Stomach (tissue), 9 donors: ENCODE data around the gene PECR. TPM values are rescaled to one million over a fixed set of nuclear protein-coding genes. Genes with fewer than 3 reads are reported as not detected.

Source experiments
- DNase-seq, 2 donors: peaks; one replicate each; pipeline versions ENCODE4 v3.0.0 to v3.0.0-alpha.2; 2013 to 2019
- H3K27ac ChIP-seq, 5 donors: fragments of 200-600 bp in 4 of 5; sonication (generic) in 4 of 5; one replicate each; pipeline ENCODE4 v1.5.1; 2013 to 2019; ENCODE audit warnings: mild to moderate bottlenecking in 1 of 5, moderate library complexity in 1 of 5
- H3K27me3 ChIP-seq, 3 donors: fragments of 200-600 bp; sonication (generic); one replicate each; pipeline ENCODE4 v1.5.1; 2017 to 2019; ENCODE audit warnings: mixed run types in 1 of 3
- H3K36me3 ChIP-seq, 4 donors: fragments of 200-600 bp; sonication (generic); 1 replicate in 3 of 4; 2 replicates in 1 of 4; pipeline ENCODE4 v1.5.1; 2016 to 2019
- H3K4me1 ChIP-seq, 4 donors: fragments of 200-600 bp; sonication (generic); one replicate each; pipeline ENCODE4 v1.5.1; 2016 to 2019
- H3K4me3 ChIP-seq, 4 donors: fragments of 200-600 bp; sonication (generic) in 3 of 4; one replicate each; pipeline ENCODE4 v1.5.1; 2016 to 2019; ENCODE audit warnings: mild to moderate bottlenecking in 1 of 4
- H3K9me3 ChIP-seq, 4 donors: fragments of 200-600 bp; sonication (generic); one replicate each; pipeline ENCODE4 v1.5.1; 2016 to 2019
- EP300 ChIP-seq: sonication (generic); formaldehyde crosslinking; IDR thresholded peaks from one replicate; pipeline ENCODE4 v1.6.1; 2017; ENCODE audit warnings: antibody characterized with exemption
- POLR2A ChIP-seq, 4 donors: fragments of 450-650 bp; IDR thresholded peaks; one replicate each; pipeline ENCODE4 v1.6.1; 2016; ENCODE audit warnings: antibody characterized with exemption in 4 of 4, control low read depth in 2 of 4, mild to moderate bottlenecking in 1 of 4, moderate library complexity in 1 of 4
- POLR2AphosphoS5 ChIP-seq, 3 donors: sonication (generic); formaldehyde crosslinking; IDR thresholded peaks; one replicate each; pipeline ENCODE4 v1.6.1; 2016; ENCODE audit warnings: antibody characterized with exemption in 3 of 3
- WGBS, 5 donors: extraction: QIAGEN DNeasy Blood & Tissue Kit in 3 of 5; methylation state at CpG; one replicate each; pipeline versions ENCODE4 v1.1.5 to v1.1.7; 2013 to 2018; 5-methylcytosine and 5-hydroxymethylcytosine counted together
- intact Hi-C: fragments of 100-400 bp; cut with DNase I; formaldehyde crosslinking; loops from one replicate; pipeline ENCODE4 v1.15.1; 2023; ENCODE audit warnings: low total_unique reads
- polyA plus RNA-seq, 3 donors: library from polyadenylated mRNA; stranded (reverse); fragments of 200-250 nt; gene quantifications; one replicate each; pipeline ENCODE4 v1.2.3, GENCODE V29; 2013
- total RNA-seq, 5 donors: library from RNA; depleted of rRNA; stranded (reverse); fragments of >200 nt; gene quantifications; one replicate each; pipeline versions ENCODE4 v1.1.0 to v1.2.3, GENCODE V29; 2014 to 2016
- TF ChIP-seq, protein P1 (sequence below), 7 experiments: fragments of 450-650 bp in 4 of 7; fragments of 200-600 bp in 3 of 7; sonication (generic) in 3 of 7; IDR thresholded peaks; one replicate each; pipeline ENCODE4 v1.5.1; 2016 to 2019; ENCODE audit warnings: antibody characterized with exemption in 7 of 7, control low read depth in 2 of 7, mild to moderate bottlenecking in 1 of 7
- donor health status: healthy with polysubstance abuse.
- donor health status: Bipolar disorder and iron deficiency.
- donor health status: healthy.

Gene PECR
- total and polyA plus RNA-seq, 8 donors, result 4.1 to 71.8 (median 6.2) TPM; not detected in 1

DNA sequence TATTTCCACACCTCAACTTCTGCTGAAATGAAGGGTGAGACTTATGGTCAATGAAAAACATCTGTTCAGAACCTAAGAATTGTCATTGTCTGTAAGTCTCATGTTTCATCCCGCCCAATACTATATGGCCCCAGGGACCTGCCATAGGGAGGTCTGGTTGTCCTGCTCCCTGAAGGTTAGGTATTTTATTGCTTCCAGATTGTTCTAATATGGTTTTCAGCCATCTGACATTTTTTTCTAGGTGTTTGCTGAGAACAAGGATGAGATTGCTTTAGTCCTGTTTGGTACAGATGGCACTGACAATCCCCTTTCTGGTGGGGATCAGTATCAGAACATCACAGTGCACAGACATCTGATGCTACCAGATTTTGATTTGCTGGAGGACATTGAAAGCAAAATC, 34.8 kb upstream of the PECR start:
- H3K4me3 ChIP-seq, result no peak overlapping the region
- H3K27me3 ChIP-seq, result no peaks in the 10 kb centered on the region
- 87 to 100% (median 97%) methylated on average over 1 of the region's 1 CpG for WGBS, 5 donors
- peaks cover 21 to 81% (median 56%) of the 10 kb centered on the region in 4 donors for H3K4me1 ChIP-seq
- H3K9me3 ChIP-seq, result no peaks in the 10 kb centered on the region
- intact Hi-C loops, result no loop called here
- peaks cover 11 to 86% (median 84%) of the 10 kb centered on the region in 4 donors for H3K36me3 ChIP-seq
- TF ChIP-seq EP300 (no peak), POLR2AphosphoS5 (IDR thresholded peaks at IDR 0.05) (no peak), POLR2A (IDR thresholded peaks at IDR 0.05) (no peak)
- TF ChIP-seq, protein P1, sequence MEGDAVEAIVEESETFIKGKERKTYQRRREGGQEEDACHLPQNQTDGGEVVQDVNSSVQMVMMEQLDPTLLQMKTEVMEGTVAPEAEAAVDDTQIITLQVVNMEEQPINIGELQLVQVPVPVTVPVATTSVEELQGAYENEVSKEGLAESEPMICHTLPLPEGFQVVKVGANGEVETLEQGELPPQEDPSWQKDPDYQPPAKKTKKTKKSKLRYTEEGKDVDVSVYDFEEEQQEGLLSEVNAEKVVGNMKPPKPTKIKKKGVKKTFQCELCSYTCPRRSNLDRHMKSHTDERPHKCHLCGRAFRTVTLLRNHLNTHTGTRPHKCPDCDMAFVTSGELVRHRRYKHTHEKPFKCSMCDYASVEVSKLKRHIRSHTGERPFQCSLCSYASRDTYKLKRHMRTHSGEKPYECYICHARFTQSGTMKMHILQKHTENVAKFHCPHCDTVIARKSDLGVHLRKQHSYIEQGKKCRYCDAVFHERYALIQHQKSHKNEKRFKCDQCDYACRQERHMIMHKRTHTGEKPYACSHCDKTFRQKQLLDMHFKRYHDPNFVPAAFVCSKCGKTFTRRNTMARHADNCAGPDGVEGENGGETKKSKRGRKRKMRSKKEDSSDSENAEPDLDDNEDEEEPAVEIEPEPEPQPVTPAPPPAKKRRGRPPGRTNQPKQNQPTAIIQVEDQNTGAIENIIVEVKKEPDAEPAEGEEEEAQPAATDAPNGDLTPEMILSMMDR (IDR thresholded peaks at IDR 0.05), result no peak
- H3K27ac ChIP-seq, result no peak overlapping the region
- no peak for DNase-seq

DNA sequence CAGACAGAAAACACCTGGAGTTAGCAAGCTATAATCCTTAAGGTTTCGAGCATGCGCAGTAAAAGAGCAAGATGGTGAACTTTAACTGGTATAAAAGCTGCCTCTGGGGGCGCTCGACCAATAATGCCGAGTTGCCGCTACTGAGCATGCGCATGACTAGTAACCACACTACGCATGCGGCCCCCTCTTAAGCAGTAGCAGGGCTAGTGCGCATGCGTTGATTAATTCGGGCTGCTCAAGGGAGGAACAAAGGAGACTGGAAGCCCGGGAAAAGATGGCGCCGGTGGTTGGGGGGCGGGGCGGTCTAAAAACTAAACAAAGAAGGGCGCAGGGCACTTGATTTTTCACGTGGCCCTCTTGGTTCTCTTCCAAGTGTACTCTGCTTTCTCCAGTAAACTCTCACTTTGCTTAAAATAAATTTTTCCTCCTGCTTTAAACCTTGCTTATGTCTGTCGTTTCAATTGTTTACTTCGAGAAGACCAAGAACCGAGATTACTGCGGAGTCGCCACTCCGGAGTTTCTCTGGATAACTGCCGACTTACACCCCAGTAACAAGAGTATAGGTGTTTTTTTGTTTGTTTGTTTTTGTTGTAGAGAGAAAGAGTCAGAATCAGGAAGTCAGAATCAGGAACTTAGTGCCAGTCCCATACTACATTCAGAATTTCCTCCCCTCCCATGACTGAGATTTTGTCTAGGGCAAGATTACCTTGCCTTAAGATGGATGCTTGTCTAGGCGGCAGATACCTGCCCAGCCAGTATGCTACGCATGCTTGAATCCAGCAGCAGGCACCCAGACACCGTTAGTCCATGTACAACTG, 33.3 kb upstream of the PECR start:
- no peaks in the 10 kb centered on the region for H3K27me3 ChIP-seq
- peak; percentile 99 to 100 for DNase-seq
- intact Hi-C loops, result no loop called here
- peaks cover 4 to 81% (median 75%) of the 10 kb centered on the region in 4 donors for H3K36me3 ChIP-seq
- 3 to 5% (median 4%) methylated on average over 29 of the region's 29 CpGs for WGBS, 5 donors
- H3K4me3 ChIP-seq, result peak overlapping the region; percentile 47 to 56 (median 52)
- H3K4me1 ChIP-seq, result peaks cover 33 to 91% (median 71%) of the 10 kb centered on the region in 4 donors
- no peaks in the 10 kb centered on the region for H3K9me3 ChIP-seq
- TF ChIP-seq EP300, result no peak
- TF ChIP-seq POLR2AphosphoS5 (IDR thresholded peaks at IDR 0.05), result peak; percentile 42 to 88 (median 76)
- no peak for TF ChIP-seq POLR2A (IDR thresholded peaks at IDR 0.05)
- TF ChIP-seq, protein P1 (IDR thresholded peaks at IDR 0.05), result peak in 5 of 7 experiments; percentile 61 to 99 (median 81)
- H3K27ac ChIP-seq, result peak overlapping the region; percentile 72 to 87 (median 82)

DNA sequence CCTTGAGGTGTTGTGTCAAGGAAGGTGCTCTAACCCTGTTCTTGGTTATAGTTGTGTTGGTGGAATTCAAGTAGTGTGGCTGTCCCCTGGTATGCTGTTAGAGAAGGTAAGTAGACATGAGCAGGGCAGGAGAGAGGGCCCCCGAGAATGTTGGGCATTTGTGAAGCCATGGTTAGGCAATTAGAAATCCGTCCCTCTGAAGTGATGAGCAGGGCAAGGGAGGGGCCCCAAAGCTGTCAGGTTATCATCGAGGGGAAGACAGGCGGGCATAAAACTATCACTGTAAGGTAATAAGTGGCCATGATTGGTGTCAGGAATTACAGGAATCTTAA, 32.7 kb upstream of the PECR start:
- H3K27ac ChIP-seq, result peak overlapping the region; percentile 6 to 87 (median 82)
- no peaks in the 10 kb centered on the region for H3K27me3 ChIP-seq
- no peak overlapping the region for H3K4me3 ChIP-seq
- DNase-seq, result no peak
- no peaks in the 10 kb centered on the region for H3K9me3 ChIP-seq
- TF ChIP-seq, protein P1 (IDR thresholded peaks at IDR 0.05), result no peak
- no peak for TF ChIP-seq EP300
- TF ChIP-seq POLR2A (IDR thresholded peaks at IDR 0.05), result no peak
- TF ChIP-seq POLR2AphosphoS5 (IDR thresholded peaks at IDR 0.05), result no peak
- intact Hi-C loops, result no loop called here
- peaks cover 4 to 75% (median 70%) of the 10 kb centered on the region in 4 donors for H3K36me3 ChIP-seq
- WGBS, 5 donors, result 28 to 48% (median 38%) methylated on average over 4 of the region's 4 CpGs
- peaks cover 33 to 87% (median 72%) of the 10 kb centered on the region in 4 donors for H3K4me1 ChIP-seq

DNA sequence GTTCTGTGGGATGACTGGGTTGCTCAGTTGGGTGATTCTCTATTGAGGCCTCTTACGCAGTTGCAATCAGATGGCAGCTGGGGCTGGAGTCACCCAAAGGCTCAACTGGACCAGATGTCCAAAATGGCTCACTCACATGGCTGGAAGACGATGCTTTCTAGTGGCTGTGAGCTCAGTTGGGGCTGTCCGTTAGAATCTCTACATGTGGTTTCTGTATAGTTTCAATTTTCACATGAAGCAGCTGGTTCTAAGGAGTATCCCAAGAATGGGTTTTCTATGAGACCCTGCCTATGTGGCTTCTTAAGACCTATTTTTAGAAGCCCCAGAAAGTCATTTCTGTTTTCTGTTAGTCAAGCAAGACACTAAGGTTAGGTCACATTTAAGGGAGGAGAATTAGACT, 32.0 kb upstream of the PECR start:
- Histone ChIP-seq H3K36me3 (peaks cover 4 to 67% (median 62%) of the 10 kb centered on the region in 4 donors), H3K9me3 (no peaks in the 10 kb centered on the region), H3K4me1 (peaks cover 33 to 87% (median 71%) of the 10 kb centered on the region in 4 donors), H3K27me3 (no peaks in the 10 kb centered on the region), H3K4me3 (no peak overlapping the region), H3K27ac (peak overlapping the region in 3 of 5 donors; percentile 82 to 87 (median 84))
- no peak for DNase-seq
- WGBS, 5 donors, result 78 to 89% (median 86%) methylated on average over 3 of the region's 3 CpGs
- intact Hi-C loops, result no loop called here
- TF ChIP-seq POLR2A (IDR thresholded peaks at IDR 0.05) (no peak), EP300 (no peak), POLR2AphosphoS5 (IDR thresholded peaks at IDR 0.05) (no peak)
- TF ChIP-seq, protein P1 (IDR thresholded peaks at IDR 0.05), result no peak
